NCI-H2196 (cell line): Measurements from ENCODE around the gene GHSR.
A peak's percentile ranks its signal among the peaks of the same experiment; 100 is the strongest.

Experiments used
- DNase-seq: peaks from one replicate; lab custom pipeline; 2025; ENCODE audit not compliant: unreplicated experiment; lab: John Stamatoyannopoulos, UW

The GHSR gene

GRCh38 chr3:172447611-172448579 lies at the start of gene GHSR:
Gene GHSR (minus strand): TSS chr3:172448456. CDS start chr3:172448413, 43 bp downstream.
- DNase-seq = no peak

- DNase-seq = peak; percentile 81
Observed at GRCh38 chr3:172490198-172490669, 42.0 kb upstream of the GHSR start.

GRCh38 chr3:172478116-172478515 lies 29.9 kb upstream of the GHSR start:
- no peak for DNase-seq

GRCh38 chr3:172476347-172476746 lies 28.1 kb upstream of the GHSR start:
- no peak for DNase-seq

GRCh38 chr3:172475703-172476102 lies 27.4 kb upstream of the GHSR start:
- no peak for DNase-seq

GRCh38 chr3:172471903-172472302 lies 23.6 kb upstream of the GHSR start:
- no peak for DNase-seq

- DNase-seq = no peak
Observed at GRCh38 chr3:172470588-172470987, 22.3 kb upstream of the GHSR start.

GRCh38 chr3:172467170-172467824 lies 19.0 kb upstream of the GHSR start:
- no peak for DNase-seq

GRCh38 chr3:172466553-172467130 lies 18.4 kb upstream of the GHSR start:
- no peak for DNase-seq

- DNase-seq = no peak
Observed at GRCh38 chr3:172465281-172465680, 17.0 kb upstream of the GHSR start.

GRCh38 chr3:172464306-172464705 lies 16.1 kb upstream of the GHSR start:
- no peak for DNase-seq

- DNase-seq = peak; percentile 35
Observed at GRCh38 chr3:172461530-172462138, 13.4 kb upstream of the GHSR start.

- DNase-seq = no peak
Observed at GRCh38 chr3:172456404-172456803, 8.1 kb upstream of the GHSR start.

GRCh38 chr3:172454180-172454579 lies 5.9 kb upstream of the GHSR start:
- DNase-seq = no peak

GRCh38 chr3:172449466-172450149 lies 1.4 kb upstream of the GHSR start:
- no peak for DNase-seq

- no peak for DNase-seq
Observed at GRCh38 chr3:172448661-172449465, 607 bp upstream of the GHSR start.

GRCh38 chr3:172446198-172446597 lies 2.1 kb downstream of the GHSR start:
- DNase-seq = no peak

GRCh38 chr3:172444821-172445220 lies 3.4 kb downstream of the GHSR start:
- no peak for DNase-seq

- no peak for DNase-seq
Observed at GRCh38 chr3:172442606-172443005, 5.7 kb downstream of the GHSR start.

- DNase-seq = no peak
Observed at GRCh38 chr3:172441581-172441980, 6.7 kb downstream of the GHSR start.
